NOMO-1 treated with dmso at 0.1 percent for 144 hours (cell line): ENCODE data around the gene FANCI.

ENCODE experiments used
- DNase-seq: peaks from one replicate; lab custom pipeline; 2025; ENCODE audit not compliant: unreplicated experiment; lab: John Stamatoyannopoulos, UW

Gene FANCI

DNA sequence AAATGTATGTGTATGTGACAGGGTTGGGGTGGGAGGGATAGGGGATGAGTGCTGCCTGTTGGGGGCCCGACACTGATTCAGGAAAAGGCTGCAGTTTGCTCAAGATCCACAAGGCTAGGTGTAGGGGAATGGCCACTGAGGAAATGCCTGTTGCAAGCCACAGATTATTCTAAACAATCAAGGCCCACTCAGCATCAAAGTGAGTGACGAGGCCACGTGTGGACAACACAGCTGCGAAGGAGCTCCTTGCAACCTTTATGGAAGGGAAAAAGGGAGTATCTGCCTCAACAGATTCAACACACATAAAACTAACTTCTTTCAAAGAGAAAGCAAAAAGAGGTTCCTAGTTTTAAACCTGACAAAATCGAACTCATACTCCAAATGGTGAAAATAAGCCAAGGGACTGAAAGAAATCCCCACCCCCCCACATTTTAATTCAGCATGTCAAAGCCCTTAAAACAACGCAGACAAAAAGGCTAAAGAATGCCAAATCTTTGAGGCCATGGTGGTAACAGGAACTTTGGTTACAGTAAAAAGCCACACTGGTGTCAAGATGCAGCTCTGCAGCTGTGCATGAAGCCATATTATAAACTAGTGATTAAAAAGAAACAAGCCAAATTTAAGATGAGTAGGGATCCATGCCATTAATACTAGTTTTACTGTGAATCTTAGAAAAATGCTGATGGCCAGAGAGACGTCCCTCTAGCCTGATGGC lies 87.3 kb downstream of the FANCI start:
- no peak for DNase-seq

- no peak for DNase-seq
Measured at GRCh38 chr15:89332446-89332845, 88.7 kb downstream of the FANCI start.

GRCh38 chr15:89333011-89333860 lies 89.5 kb downstream of the FANCI start:
- DNase-seq: no peak

GRCh38 chr15:89333959-89334509 lies 90.3 kb downstream of the FANCI start:
- no peak for DNase-seq

DNA sequence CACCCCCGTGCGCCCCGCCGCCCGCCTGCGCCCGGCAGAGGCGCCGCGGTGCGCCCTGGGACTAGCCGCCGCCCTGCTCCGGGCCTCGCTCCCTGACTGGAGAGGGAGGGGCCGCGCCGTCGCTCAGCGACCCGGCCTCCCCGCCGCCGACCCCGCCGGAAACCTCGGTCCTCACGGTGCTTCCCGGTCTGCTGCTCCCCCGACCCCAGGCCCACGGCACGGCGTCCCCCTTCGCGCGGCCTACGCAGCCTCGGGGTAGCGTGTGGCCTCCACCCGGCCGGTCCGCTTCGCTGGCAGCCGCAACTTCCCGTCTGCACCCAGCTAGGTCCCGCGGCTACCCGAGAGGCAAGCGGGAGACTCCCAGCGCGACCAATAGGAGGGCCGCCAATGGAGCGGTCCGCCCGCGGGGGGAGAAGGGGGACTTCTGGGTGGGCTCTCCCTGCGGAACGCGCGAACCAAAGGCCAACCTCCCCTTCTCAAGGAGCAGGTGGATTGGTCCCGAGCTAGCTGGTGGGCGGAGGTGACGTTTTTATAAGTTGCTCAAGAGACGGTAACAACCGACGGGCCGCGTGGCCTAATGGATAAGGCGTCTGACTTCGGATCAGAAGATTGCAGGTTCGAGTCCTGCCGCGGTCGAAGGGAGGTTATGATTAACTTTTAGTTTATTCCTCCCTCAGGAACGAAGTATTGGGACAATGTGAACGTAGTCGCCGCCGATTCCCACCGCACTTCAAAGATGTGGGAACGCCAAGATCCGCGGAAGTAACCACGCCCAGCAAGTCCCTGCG lies 90.9 kb downstream of the FANCI start, which contains the start of gene POLG:
TSS of gene POLG (minus strand) at position 315 of the 788 bp plus-strand sequence. CDS start 1,070 bp downstream, outside the sequence.
- DNase-seq: peak; percentile 98

DNA sequence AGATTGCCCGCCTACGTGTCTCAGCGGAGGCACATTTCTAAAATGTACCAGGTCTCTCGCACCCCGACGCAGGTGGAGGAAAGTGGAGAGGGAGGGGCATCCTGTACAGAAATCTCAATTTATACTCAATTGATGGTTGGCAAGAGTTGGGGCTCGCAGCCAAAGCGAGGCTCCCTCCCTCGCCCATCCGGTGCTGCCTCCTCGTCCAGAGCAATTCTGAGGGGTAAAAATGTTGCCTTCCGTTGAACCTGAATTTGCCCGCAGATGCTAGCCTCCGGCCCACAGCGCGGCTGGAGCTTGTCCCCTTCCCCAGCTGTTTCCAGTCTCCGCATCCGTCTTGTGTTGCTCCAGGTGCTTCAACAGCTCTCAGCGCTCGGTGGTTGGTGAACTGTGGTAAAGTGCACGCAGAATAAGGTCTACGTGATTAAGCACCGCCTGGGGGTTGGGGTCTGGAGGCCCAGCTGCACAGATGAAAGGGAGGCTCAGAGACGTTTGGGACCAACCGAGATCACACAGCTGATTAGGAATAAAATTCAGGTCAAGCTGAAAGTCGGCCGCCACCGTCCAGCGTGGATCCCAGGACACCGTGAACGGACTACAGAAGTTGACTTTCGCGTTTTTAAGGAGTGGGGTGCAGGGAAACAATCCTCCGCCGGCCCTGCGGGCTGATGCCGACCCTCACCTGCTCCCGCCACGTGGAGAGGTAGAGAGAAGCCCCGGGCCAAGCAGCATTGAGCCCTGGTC lies 91.7 kb downstream of the FANCI start:
- no peak for DNase-seq

DNA sequence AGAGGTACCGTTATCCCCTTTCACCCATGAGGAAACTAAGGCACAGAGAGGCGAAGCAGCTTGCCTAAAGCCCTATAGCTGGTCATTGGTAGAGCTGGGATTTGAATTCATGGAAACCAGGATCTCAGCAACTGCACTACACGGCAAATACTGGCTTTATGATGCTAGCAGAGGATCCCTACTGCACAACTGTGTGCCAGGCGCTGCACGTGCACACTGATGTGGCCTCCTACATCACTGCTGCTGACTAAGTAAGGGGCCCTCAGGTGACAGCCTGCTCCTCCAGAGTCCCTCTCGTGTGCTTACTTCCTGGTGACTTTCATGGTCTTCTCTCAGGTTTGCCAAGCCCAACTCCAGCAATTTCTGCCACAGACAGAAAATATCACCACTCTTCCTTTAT lies 94.3 kb downstream of the FANCI start:
- DNase-seq: no peak

- no peak for DNase-seq
Measured at GRCh38 chr15:89340573-89340972, 96.8 kb downstream of the FANCI start.

DNA sequence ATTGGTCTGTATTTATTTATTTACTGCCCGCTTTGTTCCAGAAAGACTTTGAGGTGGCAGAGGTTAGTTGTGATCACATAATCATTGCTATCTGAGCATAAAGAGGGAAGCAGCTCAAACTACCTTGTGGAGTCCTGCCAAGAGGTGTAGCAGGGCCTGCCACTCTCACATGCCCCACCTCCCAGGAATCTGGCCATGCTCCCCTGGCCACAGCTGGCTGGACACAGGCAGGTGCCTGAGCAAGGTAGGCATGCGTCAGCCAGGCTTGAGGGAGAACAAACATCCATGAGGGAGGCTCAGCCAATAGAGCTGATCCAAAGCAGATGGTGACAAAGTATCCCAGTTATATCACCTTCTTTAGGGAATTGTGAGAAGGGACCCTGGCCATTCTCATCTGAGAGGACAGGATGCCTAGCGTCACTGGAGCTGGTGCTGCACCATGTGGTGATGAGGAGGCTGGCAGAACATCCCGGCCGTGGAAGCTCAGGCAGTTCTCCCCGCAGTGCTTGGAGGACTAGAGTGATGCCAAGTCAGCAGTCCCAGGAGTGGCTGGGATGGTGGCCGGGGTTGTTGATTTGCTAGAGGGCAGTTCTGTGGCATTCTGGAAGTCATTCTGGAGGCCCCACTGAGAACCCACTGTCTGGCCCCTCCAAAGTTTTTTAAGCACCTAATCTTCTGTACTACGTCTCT lies 97.7 kb downstream of the FANCI start:
- DNase-seq: no peak

- no peak for DNase-seq
Measured at GRCh38 chr15:89342840-89343239, 99.1 kb downstream of the FANCI start.

DNA sequence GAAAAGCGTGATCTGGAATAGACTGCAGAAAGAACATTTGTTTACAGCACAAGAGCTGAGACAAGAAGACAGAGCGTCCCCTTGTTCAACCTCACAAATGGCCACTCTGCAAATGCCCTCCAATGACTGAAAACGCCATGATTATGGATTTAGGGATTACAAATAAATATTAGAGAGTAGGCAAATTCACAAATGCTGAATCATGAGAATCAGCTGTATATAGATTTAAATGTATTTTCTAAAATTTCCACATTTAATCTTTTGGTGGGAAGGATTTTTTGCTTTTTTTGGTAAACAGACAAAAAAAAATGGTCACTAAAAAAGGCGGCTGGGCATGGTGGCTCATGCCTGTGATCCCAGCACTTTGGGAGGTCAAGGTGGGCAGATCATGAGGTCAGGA lies 101.5 kb downstream of the FANCI start:
- no peak for DNase-seq

DNA sequence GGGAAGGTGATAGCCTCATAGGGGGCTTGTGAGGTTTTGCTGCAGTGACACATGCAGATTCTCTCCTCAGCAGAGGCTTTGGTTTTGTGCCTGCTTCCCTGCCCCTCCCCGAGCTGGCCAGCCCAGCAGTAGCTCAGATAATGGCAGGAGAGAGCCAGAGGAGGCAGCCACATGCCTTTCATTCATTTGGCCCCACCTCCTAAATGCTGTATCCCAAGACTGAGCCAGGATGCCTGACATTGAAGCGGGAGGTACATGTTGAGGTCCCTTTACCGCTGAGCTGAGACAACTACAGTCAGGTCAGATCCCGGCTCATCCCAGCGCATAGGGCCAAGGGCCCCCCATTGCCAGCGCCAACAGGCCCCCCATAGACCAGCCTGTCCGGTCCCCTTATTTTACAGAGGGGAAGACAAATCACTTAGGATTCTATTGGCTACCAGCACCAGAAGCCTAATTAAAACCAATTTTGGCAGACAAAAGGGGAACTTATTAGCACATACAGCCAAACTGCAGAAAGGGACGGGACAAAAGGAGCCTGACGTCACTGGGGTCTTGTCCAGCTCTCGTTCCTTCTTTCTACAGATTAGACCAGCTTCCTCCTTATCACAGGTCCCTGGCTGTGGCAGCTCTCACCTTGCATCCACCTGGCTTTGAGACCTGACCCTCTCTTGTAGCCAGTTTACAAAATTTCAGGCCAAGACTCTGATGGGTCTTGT lies 102.9 kb downstream of the FANCI start:
- DNase-seq: peak; percentile 60

- DNase-seq: no peak
Measured at GRCh38 chr15:89349206-89349558, 105.4 kb downstream of the FANCI start.

- no peak for DNase-seq
Measured at GRCh38 chr15:89352476-89352875, 108.7 kb downstream of the FANCI start.

DNA sequence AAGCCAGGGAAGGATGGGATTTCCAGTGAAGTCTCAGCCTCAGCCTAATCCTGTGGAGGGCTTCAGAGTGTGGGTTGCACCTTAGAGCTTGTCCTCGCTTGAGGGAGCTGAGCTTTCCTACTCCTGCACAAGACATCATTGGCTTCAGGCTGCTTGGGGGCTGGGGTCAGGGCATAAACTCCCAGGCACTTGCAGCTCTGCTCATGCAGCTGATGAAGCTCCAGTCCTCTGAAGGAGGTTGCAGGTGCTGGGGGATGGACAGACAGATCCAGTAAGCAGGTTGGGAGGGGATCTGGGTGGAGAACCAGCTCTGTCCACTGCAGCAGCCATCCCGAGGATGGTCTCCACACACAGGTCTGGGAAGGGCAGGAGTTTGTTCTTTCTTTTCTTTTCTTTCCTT lies 110.2 kb downstream of the FANCI start:
- no peak for DNase-seq

- peak; percentile 19 for DNase-seq
Measured at GRCh38 chr15:89356634-89357298, 113.0 kb downstream of the FANCI start.

DNA sequence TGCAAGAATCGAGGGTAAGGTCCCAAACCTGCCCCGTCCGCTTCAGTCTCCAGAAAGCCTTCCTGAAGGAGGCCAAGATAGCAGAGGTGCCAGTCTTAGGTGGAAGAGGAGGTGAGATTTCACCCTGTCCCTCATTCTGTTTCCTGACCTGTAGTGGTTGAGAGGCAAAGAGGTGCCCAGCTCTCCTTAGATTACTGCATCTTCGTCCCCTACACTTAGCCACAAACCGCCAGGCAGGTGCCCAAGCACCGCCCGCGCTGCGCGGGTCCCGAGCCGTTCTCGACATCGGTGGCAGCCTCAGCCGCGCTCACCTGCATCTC lies 114.6 kb downstream of the FANCI start:
- no peak for DNase-seq

GRCh38 chr15:89358755-89359439 lies 115.1 kb downstream of the FANCI start:
- peak; percentile 83 for DNase-seq
